HuH-7 (cell line): ENCODE results near the gene TACC2.

Experiments used
- DNase-seq: peaks from one replicate; pipeline ENCODE4 v3.0.0; 2011; ENCODE audit warnings: low spot score

The TACC2 gene

GRCh38 chr10:122170802-122171201 is 181.8 kb downstream of the TACC2 start:
- DNase-seq = no peak

GRCh38 chr10:122171302-122172075 is 182.5 kb downstream of the TACC2 start:
- DNase-seq = no peak

DNA sequence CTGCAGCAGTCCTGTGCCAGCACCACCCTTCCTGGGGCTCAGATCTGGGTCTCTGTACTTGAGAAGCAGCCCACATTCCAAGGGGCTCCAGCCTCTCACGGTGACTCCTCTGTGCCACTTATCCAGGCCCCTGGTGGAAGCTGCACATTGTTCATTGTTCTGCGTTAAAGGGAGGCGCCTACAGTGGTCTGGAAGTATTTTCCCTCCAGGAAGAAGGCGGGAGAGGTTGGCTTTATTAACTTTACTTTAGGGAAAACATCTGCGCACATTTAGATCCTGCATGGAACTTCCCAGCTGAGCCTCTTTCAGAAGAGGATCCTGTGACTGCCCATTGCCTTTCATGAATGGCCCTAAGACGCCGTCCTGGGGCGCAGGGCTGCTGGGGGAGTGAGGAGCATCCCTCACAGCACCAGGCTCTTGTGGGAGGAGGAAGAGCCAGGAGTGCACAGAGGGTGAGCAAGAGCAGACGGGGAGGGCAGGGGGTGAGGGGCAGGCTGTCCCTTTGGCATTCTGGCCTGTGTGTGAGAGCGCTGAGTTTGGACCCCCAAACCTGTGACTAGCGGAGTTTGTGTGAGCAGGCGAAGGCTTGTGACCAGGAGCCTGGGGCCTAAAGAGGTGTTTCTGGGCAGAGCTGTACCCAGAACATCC is 183.5 kb downstream of the TACC2 start:
- no peak for DNase-seq

DNA sequence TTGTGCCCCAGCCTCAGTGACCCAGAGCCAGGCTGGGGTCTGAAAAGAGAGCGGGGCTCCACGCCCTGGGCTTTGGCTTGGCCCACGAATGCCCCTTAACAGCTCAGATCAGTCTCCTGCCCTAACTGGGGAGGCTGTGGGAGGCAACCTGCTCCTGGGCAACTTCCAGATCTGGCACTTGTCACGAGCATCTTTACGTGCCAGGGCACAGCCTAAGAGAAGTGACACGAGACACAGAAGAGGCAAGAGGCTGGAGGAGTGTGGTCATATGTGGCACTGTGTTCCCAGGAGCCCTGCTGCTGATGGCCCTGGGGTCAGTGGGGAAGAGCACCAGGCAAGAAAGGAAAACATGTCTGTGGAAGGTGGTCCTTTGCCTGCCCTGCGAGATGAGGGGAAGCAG is 184.4 kb downstream of the TACC2 start:
- no peak for DNase-seq

DNA sequence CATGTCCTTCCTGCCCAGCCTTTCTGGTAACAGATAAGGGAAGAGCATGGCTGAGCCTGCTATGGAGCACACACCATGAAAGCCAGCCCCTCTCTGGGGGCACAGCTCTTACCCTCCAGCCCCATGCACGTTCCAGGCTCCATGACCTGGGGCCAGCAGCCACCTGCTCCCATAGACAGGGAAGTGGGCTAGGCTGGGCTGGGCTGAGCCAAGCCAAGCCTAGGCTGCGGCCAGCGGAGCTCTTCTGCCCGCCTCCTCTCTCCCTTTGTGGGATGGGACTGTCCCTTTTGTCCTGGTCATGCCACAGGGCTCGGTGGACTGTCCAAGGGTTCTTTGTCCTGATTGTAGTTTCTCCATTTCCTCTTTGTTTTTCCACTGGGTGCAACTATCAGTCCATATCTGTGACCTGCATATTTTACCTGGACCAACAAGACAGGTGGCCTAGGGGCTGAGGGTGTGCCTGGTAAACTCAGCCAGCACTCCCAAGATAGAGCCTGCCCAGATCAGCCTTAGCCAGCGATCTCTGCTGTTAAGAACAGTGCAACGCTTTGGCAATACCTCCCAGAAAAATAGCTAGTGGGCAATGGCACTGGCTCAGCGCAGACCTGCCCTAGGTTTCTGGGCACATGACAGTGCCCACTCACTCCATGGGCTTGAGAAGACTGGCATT is 184.9 kb downstream of the TACC2 start:
- DNase-seq = no peak

GRCh38 chr10:122176232-122177213 is 187.6 kb downstream of the TACC2 start:
- DNase-seq = peak; percentile 57

GRCh38 chr10:122178655-122179054 is 189.7 kb downstream of the TACC2 start:
- no peak for DNase-seq

DNA sequence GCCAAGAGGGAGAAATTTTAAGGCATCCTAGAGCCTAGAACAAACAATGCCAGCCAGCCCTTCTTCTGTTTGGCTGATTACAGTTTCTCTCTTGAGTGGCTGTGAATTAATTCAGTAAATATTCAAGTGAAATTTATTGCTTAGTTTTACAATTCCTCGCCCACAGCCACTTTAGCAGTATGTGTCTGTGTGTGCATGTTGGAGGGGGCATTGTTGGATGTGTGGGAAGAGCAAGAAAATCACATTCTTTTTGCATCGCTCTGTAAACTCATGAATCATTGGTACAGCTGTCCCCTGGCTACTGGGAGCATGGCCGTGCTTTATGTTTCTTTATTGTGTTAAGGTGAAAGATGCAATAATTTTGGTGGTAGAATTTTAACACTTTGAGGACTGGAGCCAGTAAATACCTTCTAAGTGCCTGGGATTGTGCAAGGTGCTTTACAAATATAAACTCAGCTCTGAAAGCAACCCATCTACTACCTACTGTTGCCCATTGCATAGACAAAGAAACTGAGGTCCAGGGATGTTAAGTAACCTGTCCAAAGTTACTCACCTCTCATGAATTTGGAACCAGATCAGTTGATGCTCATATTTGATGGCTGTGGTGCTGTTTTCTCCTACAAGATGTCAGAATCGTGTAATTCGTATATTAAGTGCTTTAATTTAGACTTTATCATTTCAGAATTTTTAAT is 192.2 kb downstream of the TACC2 start:
- no peak for DNase-seq

DNA sequence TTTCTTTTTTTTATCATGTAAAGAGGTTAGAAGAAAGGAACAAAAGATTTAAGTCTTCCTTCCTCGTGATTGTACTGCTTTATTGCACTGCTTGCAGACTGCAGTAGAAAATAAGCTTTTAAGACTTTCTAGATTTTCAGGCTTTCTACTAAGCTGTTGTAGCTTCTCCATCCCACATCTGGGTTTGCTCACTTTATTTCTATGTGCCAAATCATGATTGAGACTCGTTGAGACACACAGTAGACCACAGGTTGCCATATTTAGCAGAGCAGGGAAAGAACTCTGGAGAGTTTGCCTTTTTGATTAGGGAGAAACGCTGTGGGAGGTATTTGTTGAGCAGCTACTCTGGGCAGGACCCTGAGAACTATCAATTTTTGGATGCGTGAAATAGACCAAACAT is 192.9 kb downstream of the TACC2 start:
- no peak for DNase-seq

GRCh38 chr10:122182308-122182707 is 193.3 kb downstream of the TACC2 start:
- no peak for DNase-seq

DNA sequence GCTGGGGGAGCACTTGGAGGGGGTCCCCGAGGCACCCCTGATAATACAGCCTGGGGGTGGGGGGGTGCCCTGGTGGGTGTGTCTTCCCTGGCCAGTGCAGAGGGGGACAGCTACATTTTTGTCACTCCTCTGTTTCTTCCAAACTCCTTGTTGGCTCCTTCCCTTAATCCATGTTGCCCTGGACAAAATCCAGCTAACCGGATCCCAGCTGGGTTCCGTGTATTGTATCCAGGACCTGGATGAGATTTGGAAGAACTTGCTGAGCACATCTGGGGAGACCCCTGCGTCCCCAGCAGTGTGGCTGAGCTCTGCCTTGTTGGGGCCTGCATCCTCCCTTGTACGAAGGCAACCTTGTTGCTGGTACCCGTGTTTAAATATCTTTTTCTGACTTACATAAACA is 195.3 kb downstream of the TACC2 start:
- DNase-seq = no peak

DNA sequence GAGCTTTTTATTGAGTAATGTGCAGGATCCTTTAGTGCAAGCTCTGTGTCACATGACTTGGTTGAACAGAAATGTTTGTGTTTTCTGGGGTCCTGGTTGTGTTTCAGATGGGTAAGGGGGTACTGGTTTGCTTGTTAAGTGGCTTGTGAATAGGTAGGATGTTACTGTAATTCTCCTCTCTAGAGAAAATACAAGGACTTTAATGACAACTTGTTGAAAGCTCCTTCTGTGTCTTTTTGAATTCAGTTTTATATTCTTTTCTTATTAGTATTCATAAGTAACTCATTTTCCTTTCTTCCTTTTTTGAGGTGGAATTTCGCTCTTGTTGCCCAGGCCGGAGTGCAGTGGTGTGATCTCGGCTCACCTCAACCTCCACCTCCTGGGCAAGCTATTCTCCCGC is 196.7 kb downstream of the TACC2 start:
- DNase-seq = no peak

DNA sequence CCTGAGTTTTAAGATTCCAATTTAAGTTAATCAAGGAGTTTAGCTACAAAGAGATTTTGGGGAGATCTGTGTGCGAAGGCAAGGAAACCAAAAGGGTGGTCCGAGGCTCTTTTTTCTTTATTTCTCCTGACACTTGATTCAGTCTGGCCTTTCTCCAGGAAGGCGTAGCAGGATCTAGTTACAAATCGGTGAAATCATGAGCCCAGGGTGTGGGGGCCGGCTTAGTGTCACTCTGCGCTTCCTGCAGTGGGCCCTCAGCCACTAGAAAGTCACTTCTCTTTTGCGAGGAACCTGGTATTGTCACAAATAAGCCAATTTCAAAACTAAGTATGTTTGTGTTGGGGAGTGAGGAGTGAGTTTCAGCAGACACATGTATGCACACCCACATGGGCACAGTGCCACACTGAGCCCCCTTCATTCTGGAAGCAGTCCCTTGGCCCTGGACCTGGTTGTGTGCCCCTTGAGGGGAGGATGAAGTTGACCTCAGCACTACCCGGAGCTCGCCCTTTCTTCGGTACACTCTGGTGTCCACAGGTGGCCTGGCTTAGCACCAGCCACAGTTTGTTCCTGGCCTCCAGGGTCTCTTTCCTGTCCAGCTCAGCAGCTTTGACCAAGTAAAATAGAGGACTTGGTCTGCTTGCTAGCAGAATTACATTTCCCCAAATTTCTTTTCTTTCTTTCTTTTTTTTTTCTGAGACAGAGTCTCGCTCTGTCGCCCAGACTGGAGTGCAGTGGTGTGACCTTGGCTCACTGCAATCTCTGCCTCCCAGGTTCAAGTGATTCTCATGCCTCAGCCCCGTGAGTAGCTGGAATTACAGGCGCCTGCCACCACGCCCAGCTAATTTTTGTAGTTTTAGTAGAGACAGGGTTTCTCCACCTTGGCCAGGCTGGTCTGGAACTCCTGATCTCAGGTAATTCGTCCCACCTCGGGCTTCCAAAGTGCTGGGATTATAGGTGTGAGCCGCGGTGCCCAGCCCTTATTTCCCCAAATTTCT is 198.2 kb downstream of the TACC2 start:
- no peak for DNase-seq

GRCh38 chr10:122188706-122189105 is 199.7 kb downstream of the TACC2 start:
- DNase-seq = no peak

DNA sequence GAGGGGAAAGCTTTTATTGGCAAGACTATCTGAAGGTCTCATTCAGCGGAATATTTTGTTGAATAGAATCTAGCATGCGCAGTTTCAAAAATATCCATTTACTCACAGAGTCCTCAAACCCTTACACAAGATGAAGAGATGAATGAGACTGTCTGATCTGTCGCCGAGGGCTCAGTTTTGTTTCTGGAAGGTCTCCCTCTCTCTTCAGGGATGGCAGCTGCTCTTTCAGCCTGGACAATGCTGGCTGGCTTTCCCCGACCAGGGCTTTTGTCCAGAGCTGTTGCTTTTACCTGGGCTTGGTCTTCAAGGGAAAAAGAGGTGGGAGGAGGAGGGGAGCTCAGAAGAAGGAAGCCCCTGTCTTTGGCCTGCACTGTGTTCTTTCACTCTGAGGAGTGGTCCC is 200.2 kb downstream of the TACC2 start:
- no peak for DNase-seq

- no peak for DNase-seq
Observed at GRCh38 chr10:122190176-122190943, 201.4 kb downstream of the TACC2 start.

GRCh38 chr10:122191936-122192541 is 203.1 kb downstream of the TACC2 start:
- DNase-seq = no peak

DNA sequence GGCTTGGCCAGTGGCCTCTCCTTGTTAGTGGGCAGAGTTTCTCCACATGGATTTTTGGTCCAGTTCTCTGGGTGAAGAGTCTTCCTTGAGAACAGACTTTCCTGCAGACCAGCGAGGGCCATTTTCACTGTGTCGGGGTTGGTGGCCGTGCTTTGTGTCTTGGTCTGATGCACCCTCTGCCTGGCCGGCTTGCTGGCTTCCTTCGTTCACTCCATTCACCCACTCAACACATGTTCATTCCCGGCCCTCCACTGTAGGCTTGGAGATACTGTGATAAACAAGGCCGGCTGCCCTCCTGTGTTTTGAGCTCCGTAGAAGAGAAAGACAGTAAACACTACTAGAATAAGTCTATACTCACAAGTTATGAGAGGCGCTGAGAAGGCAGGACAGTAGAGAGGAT is 205.3 kb downstream of the TACC2 start:
- no peak for DNase-seq

GRCh38 chr10:122196218-122196617 is 207.3 kb downstream of the TACC2 start:
- DNase-seq = no peak
